GM21737 (cell line): ENCODE results near the gene ABCG1.

ENCODE experiments used
- ATAC-seq: cut with Tn5 transposase; IDR thresholded peaks from one replicate; pipeline ENCODE4 v1.9.1; 2021; ENCODE audit warnings: mild to moderate bottlenecking, moderate library complexity; ENCODE audit not compliant: unreplicated experiment

The ABCG1 gene

GRCh38 chr21:42316891-42317290 is 98.0 kb downstream of the ABCG1 start:
- no peak for ATAC-seq

GRCh38 chr21:42317341-42317741 is 98.4 kb downstream of the ABCG1 start:
- ATAC-seq, result no peak

- no peak for ATAC-seq
Measured at GRCh38 chr21:42317826-42318746, 99.1 kb downstream of the ABCG1 start.

GRCh38 chr21:42319376-42319775 is 100.4 kb downstream of the ABCG1 start:
- ATAC-seq, result no peak

- ATAC-seq, result no peak
Measured at GRCh38 chr21:42319851-42320572, 101.1 kb downstream of the ABCG1 start.

GRCh38 chr21:42320791-42321190 is 101.9 kb downstream of the ABCG1 start:
- ATAC-seq, result no peak

- no peak for ATAC-seq
Measured at GRCh38 chr21:42321231-42321630, 102.3 kb downstream of the ABCG1 start.

GRCh38 chr21:42321845-42322244 is 102.9 kb downstream of the ABCG1 start:
- ATAC-seq, result no peak

- ATAC-seq, result no peak
Measured at GRCh38 chr21:42324896-42325295, 106.0 kb downstream of the ABCG1 start.

- no peak for ATAC-seq
Measured at GRCh38 chr21:42330380-42331371, 111.7 kb downstream of the ABCG1 start.

GRCh38 chr21:42331660-42332059 is 112.7 kb downstream of the ABCG1 start:
- no peak for ATAC-seq

- no peak for ATAC-seq
Measured at GRCh38 chr21:42332557-42333317, 113.8 kb downstream of the ABCG1 start.

GRCh38 chr21:42336054-42336453 is 117.1 kb downstream of the ABCG1 start:
- no peak for ATAC-seq

GRCh38 chr21:42337276-42337675 is 118.3 kb downstream of the ABCG1 start:
- ATAC-seq, result no peak

GRCh38 chr21:42337830-42338728 is 119.1 kb downstream of the ABCG1 start:
- ATAC-seq, result no peak

- no peak for ATAC-seq
Measured at GRCh38 chr21:42338729-42339715, 120.1 kb downstream of the ABCG1 start.

GRCh38 chr21:42340187-42341050 is 121.5 kb downstream of the ABCG1 start:
- ATAC-seq, result no peak
